Measurements from ENCODE around the gene CTDSPL.
"Not testable (repeated sequence)": the region's sequence is repeated elsewhere in the genome, so short reads cannot be mapped to it uniquely, and the experiment has no call there.

The CTDSPL gene

DNA sequence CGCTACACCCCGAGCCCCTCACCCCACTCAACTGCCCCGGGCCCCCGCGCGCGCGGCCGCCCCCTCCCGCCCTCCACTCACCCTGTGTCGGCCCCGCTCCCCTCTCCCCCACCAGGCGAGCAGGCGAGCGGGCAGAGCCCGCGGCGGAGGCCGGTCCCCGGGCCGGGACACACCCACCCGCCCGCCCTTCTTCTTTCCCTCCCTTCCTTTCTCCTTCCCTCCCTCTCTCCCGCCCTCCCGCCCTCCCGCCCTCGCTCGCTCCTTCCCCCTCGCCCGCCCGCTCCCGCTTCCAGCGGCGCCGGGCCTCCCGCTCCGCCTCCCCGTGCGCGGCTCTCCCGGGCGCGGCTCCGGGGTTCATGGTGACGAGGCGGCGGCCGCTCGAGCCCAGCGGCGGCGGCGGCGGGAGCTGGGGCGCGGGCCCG, at the start of gene CTDSPL:
CTDSPL (plus strand) TSS at position 261 of the 422 bp plus-strand sequence. CDS start 320 bp downstream, outside the sequence.
- Histone ChIP-seq H3K27ac (no peak within 1 kb of the TSS), H3K9ac (ENCODE audit: insufficient read length) (peak within 1 kb of the TSS; percentile 45), H3K4me3 (peak within 1 kb of the TSS; percentile 80), H3K36me3 (ENCODE audit: insufficient read depth, low read length) (no peaks in the 10 kb centered on the region), H3K9me3 (ENCODE audit: low read depth, low read length) (no peaks in the 10 kb centered on the region)
- DNase-seq (ENCODE audit: low read depth, low spot score) = no peak
- no peak for TF ChIP-seq EZH2 (IDR thresholded peaks at IDR 0.05)
- no peak for TF ChIP-seq FOXP2 (optimal IDR thresholded peaks at IDR 0.05; ENCODE audit: control extremely low read depth, extremely low read length, insufficient read depth)
- TF ChIP-seq POLR2AphosphoS5 (IDR thresholded peaks at IDR 0.05; ENCODE audit: borderline replicate concordance, low read depth, low read length) = no peak

DNA sequence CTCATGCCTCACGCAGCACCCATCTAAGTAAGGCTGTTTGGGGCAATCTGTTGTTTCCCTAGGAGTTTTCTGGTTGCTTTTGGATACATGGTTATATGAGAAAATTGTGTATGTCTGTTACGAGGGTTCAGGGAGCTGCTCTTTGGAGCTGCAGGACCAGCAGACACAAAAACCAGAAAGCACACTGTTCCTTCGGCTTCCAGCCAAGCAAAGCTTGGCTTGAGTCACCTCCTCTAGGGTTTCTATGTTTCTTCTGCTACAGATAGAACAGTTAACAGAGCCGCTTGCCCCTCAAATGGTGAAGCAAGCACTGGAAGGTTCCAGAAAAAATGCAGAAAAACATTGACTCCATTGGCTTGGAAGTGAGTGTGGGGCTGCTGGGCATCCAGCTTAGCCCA, 49.2 kb upstream of the CTDSPL start:
- no peak for TF ChIP-seq EZH2 (IDR thresholded peaks at IDR 0.05)
- TF ChIP-seq POLR2AphosphoS5 (IDR thresholded peaks at IDR 0.05; ENCODE audit: borderline replicate concordance, low read depth, low read length) = no peak
- TF ChIP-seq FOXP2 (optimal IDR thresholded peaks at IDR 0.05; ENCODE audit: control extremely low read depth, extremely low read length, insufficient read depth) = no peak
- DNase-seq (ENCODE audit: low read depth, low spot score) = no peak
- H3K9me3 ChIP-seq (ENCODE audit: low read depth, low read length) = no peaks in the 10 kb centered on the region
- H3K9ac ChIP-seq (ENCODE audit: insufficient read length) = no peak overlapping the region
- H3K4me3 ChIP-seq = no peak overlapping the region
- no peaks in the 10 kb centered on the region for H3K36me3 ChIP-seq (ENCODE audit: insufficient read depth, low read length)
- no peak overlapping the region for H3K27ac ChIP-seq

DNA sequence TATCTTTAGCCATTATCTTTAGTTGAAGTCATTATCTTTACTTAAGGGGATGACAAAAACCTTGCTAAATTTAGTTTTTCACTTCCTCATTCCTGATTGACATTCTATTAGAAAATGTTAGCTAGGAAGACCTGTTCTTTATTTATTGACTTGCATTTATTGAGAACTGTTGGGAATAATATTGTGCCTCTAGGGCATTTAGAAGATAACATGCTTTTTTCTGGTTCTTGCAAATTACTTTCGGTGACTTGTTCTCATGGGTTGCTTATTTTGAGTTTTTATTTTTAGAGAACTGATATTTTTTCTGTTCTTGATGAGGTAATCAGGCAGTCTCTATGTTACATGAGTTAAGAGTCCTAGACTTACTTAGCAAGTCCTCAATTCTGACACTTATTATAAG, 48.3 kb upstream of the CTDSPL start:
- no peak overlapping the region for H3K27ac ChIP-seq
- no peak overlapping the region for H3K9ac ChIP-seq (ENCODE audit: insufficient read length)
- H3K4me3 ChIP-seq = no peak overlapping the region
- no peaks in the 10 kb centered on the region for H3K36me3 ChIP-seq (ENCODE audit: insufficient read depth, low read length)
- DNase-seq (ENCODE audit: low read depth, low spot score) = no peak
- TF ChIP-seq EZH2 (IDR thresholded peaks at IDR 0.05) (no peak), POLR2AphosphoS5 (IDR thresholded peaks at IDR 0.05; ENCODE audit: borderline replicate concordance, low read depth, low read length) (no peak), FOXP2 (optimal IDR thresholded peaks at IDR 0.05; ENCODE audit: control extremely low read depth, extremely low read length, insufficient read depth) (no peak)
- no peaks in the 10 kb centered on the region for H3K9me3 ChIP-seq (ENCODE audit: low read depth, low read length)

- Histone ChIP-seq H3K9me3 (ENCODE audit: low read depth, low read length) (no peaks in the 10 kb centered on the region), H3K4me3 (no peak overlapping the region), H3K36me3 (ENCODE audit: insufficient read depth, low read length) (no peaks in the 10 kb centered on the region), H3K27ac (no peak overlapping the region), H3K9ac (ENCODE audit: insufficient read length) (no peak overlapping the region)
- no peak for DNase-seq (ENCODE audit: low read depth, low spot score)
- no peak for TF ChIP-seq FOXP2 (optimal IDR thresholded peaks at IDR 0.05; ENCODE audit: control extremely low read depth, extremely low read length, insufficient read depth)
- no peak for TF ChIP-seq POLR2AphosphoS5 (IDR thresholded peaks at IDR 0.05; ENCODE audit: borderline replicate concordance, low read depth, low read length)
- no peak for TF ChIP-seq EZH2 (IDR thresholded peaks at IDR 0.05)
Observed at GRCh38 chr3:37814547-37814946, 47.1 kb upstream of the CTDSPL start.

DNA sequence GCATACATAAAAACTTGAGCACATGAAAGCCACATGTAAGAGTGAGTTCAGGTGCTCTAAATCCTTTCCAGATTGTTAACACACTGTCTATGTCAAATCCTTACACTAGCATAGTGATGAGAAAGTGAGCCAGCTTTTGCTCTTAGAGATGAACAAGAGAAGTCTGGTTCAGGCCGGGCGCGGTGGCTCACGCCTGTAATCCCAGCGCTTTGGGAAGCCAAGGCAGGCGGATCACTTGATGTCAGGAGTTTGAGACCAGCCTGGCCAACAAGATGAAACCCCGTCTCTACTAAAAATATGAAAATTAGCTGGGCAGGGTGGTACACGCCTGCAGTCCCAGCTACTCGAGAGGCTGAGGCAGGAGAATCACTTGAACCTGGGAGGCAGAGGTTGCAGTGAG, 46.5 kb upstream of the CTDSPL start:
- not testable (repeated sequence) for DNase-seq (ENCODE audit: low read depth, low spot score); H3K4me3 ChIP-seq; H3K9ac ChIP-seq (ENCODE audit: insufficient read length); H3K27ac ChIP-seq; H3K36me3 ChIP-seq (ENCODE audit: insufficient read depth, low read length); H3K9me3 ChIP-seq (ENCODE audit: low read depth, low read length)

DNA sequence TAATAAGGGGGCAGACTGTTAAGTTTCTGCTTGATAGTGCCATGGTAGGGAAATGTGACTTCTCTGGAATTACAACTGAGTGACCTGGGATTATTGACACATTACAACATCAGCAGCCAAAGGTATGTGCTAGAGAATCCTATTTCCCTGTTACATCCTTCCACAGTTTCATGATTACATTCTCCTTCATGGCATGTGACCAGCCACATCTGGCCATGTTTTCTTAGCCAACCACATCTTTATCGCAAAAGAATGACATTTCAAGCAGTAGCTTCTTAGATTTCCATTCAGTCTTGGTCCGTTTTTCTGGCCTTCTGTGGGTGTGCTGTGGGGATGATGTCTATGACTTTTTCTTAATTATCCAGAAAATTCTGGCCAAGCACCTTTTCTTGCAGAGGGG, 45.4 kb upstream of the CTDSPL start:
- Histone ChIP-seq H3K36me3 (ENCODE audit: insufficient read depth, low read length) (no peaks in the 10 kb centered on the region), H3K9ac (ENCODE audit: insufficient read length) (no peak overlapping the region), H3K9me3 (ENCODE audit: low read depth, low read length) (no peaks in the 10 kb centered on the region), H3K27ac (no peak overlapping the region), H3K4me3 (no peak overlapping the region)
- no peak for DNase-seq (ENCODE audit: low read depth, low spot score)
- TF ChIP-seq FOXP2 (optimal IDR thresholded peaks at IDR 0.05; ENCODE audit: control extremely low read depth, extremely low read length, insufficient read depth) = no peak
- TF ChIP-seq EZH2 (IDR thresholded peaks at IDR 0.05) = no peak
- TF ChIP-seq POLR2AphosphoS5 (IDR thresholded peaks at IDR 0.05; ENCODE audit: borderline replicate concordance, low read depth, low read length) = no peak

DNA sequence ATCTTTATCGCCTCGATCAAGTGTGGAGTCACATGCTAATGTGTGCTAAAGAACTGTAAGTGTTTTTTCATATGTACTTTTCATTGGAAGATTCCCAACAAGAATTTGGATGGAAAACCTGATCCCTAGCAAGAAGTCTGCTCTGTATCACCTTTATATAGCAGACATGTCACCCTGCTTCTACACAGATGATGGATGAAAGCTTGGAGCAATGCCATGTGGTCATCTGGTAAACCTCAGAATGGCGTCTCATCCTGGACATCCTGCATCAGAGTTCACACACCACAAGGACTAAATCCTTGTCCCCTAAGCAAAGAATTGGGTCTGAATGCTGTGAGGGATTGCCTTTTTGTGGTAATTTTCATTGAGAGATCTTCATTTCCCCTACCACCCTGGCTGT, 42.1 kb upstream of the CTDSPL start:
- no peaks in the 10 kb centered on the region for H3K36me3 ChIP-seq (ENCODE audit: insufficient read depth, low read length)
- H3K9ac ChIP-seq (ENCODE audit: insufficient read length) = no peak overlapping the region
- TF ChIP-seq POLR2AphosphoS5 (IDR thresholded peaks at IDR 0.05; ENCODE audit: borderline replicate concordance, low read depth, low read length) (no peak), EZH2 (IDR thresholded peaks at IDR 0.05) (no peak)
- no peak for DNase-seq (ENCODE audit: low read depth, low spot score)
- H3K4me3 ChIP-seq = no peak overlapping the region
- H3K9me3 ChIP-seq (ENCODE audit: low read depth, low read length) = no peaks in the 10 kb centered on the region
- no peak overlapping the region for H3K27ac ChIP-seq

- TF ChIP-seq FOXP2 (optimal IDR thresholded peaks at IDR 0.05; ENCODE audit: control extremely low read depth, extremely low read length, insufficient read depth) (no peak), EZH2 (IDR thresholded peaks at IDR 0.05) (no peak), POLR2AphosphoS5 (IDR thresholded peaks at IDR 0.05; ENCODE audit: borderline replicate concordance, low read depth, low read length) (no peak)
- H3K27ac ChIP-seq = no peak overlapping the region
- H3K36me3 ChIP-seq (ENCODE audit: insufficient read depth, low read length) = no peaks in the 10 kb centered on the region
- H3K9ac ChIP-seq (ENCODE audit: insufficient read length) = no peak overlapping the region
- H3K4me3 ChIP-seq = no peak overlapping the region
- H3K9me3 ChIP-seq (ENCODE audit: low read depth, low read length) = no peaks in the 10 kb centered on the region
- DNase-seq (ENCODE audit: low read depth, low spot score) = no peak
Observed at GRCh38 chr3:37820286-37820685, 41.4 kb upstream of the CTDSPL start.

DNA sequence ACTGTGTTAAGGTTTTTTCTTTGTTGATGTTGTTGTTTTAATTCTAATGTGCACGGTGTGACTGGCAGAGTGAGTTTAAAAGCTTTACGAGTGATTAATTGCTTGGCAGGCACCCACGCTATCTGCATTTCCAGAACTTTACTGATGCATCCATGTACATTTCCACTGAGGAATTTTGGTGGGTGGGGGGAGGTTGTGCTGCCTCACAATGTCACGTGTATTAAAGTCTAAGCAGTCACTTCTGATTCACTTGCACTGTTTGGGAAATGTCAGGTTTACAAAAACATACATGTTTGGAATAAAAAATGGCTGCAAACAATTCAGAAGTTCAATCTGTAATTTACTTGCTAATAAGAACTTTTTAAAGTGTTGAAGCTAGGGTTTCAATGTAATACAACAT, 38.5 kb upstream of the CTDSPL start:
- no peak overlapping the region for H3K9ac ChIP-seq (ENCODE audit: insufficient read length)
- H3K27ac ChIP-seq = no peak overlapping the region
- no peak overlapping the region for H3K4me3 ChIP-seq
- TF ChIP-seq EZH2 (IDR thresholded peaks at IDR 0.05) = no peak
- TF ChIP-seq POLR2AphosphoS5 (IDR thresholded peaks at IDR 0.05; ENCODE audit: borderline replicate concordance, low read depth, low read length) = no peak
- TF ChIP-seq FOXP2 (optimal IDR thresholded peaks at IDR 0.05; ENCODE audit: control extremely low read depth, extremely low read length, insufficient read depth) = no peak
- no peaks in the 10 kb centered on the region for H3K9me3 ChIP-seq (ENCODE audit: low read depth, low read length)
- no peaks in the 10 kb centered on the region for H3K36me3 ChIP-seq (ENCODE audit: insufficient read depth, low read length)
- DNase-seq (ENCODE audit: low read depth, low spot score) = no peak
